LNCaP clone FGC (cell line): ENCODE measurements around the gene CDK2AP2.

Experiments
- DNase-seq: peaks from one replicate; pipeline ENCODE4 v3.0.0-alpha.2; 2011; ENCODE audit warnings: low read depth
- H3K4me3 ChIP-seq: 2 replicates; pipeline ENCODE4 v1.5.1; 2011; ENCODE audit warnings: mild to moderate bottlenecking, low read depth, low read length, control low read depth
- CTCF ChIP-seq: IDR thresholded peaks from 2 replicates; pipeline ENCODE4 v1.5.1; 2012; ENCODE audit warnings: mild to moderate bottlenecking; ENCODE audit not compliant: control insufficient read depth, insufficient read depth; ENCODE audit errors: extremely low read depth

Gene CDK2AP2

DNA sequence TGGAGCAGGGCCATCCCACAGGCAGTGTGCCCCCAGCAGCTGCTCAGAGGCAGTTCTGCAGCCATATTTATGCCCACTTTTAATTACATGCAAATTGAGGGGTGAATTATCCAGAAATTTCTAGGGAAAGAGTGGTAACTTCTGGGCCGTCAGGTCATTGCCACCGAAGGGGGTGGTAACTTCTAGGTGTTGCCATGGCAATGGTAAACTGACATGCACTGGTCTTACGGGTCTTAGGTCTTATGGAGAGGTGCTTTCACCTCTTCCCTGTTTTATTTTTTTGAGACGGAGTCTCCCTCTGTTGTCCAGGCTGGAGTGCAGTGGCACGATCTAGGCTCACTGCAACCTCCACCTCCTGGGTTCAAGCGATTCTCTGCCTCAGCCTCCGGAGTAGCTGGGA is 35.1 kb downstream of the CDK2AP2 start:
- H3K4me3 ChIP-seq = no peak overlapping the region
- no peak for DNase-seq
- TF ChIP-seq CTCF = no peak

DNA sequence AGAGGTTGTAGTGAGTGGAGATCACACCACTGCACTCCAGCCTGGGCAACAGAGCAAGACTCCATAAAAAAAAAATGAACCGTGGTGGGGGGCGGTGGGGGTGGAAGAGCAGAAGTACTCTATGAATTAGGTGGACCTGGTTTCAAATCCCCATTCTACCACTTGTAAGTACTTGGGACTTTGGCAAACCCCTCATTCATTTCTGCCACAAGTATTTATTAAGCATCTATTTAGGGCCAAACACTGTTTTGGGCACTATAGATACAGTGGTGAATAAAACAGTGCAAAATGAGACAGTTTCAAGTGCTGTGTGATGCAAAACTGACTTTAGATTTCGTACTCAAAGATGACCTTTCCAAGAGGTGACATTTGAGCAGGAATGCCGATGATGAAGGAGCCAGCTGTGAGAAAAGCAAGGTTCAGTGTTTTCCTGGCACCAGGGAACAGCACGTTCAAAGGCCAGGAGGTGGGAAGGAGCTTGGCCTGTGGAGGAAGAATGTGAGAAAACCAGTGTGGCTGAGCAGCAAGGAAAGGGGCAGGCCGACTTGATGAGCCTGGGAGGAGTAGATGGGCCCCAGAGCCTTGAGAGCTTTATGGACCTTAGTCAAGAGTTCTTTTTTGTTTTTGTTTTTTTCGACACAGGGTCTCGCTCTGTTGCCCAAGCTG is 37.5 kb downstream of the CDK2AP2 start:
- TF ChIP-seq CTCF = no peak
- no peak overlapping the region for H3K4me3 ChIP-seq
- DNase-seq = no peak

DNA sequence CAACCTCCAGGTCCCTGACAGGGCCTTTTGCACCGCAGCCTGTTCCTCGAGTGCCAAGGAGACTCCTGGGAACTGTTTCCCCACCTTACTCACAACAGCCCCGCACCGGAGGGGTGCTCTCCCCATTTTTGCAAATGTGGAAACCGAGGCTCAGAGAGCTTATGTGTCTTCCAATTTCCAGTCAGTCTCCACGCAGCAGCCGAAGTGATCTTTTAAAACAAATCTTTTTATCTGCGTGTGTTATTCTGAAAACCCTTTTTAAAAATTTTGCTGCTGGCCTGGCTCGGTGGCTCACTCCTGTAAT is 38.5 kb downstream of the CDK2AP2 start:
- no peak for TF ChIP-seq CTCF
- DNase-seq = no peak
- H3K4me3 ChIP-seq = peak overlapping the region; percentile 76

GRCh38 chr11:67468759-67469507 is 39.0 kb downstream of the CDK2AP2 start, which contains the start of gene TMEM134:
TSS of gene TMEM134 (minus strand) at chr11:67469251. CDS start at chr11:67469192, 59 bp downstream.
- peak; percentile 59 for TF ChIP-seq CTCF
- DNase-seq = peak; percentile 58
- H3K4me3 ChIP-seq = peak within 1 kb of the TSS; percentile 76

GRCh38 chr11:67468456-67468758 is 39.6 kb downstream of the CDK2AP2 start:
- no peak for TF ChIP-seq CTCF
- H3K4me3 ChIP-seq = peak overlapping the region; percentile 76
- DNase-seq = no peak

GRCh38 chr11:67468056-67468455 is 39.9 kb downstream of the CDK2AP2 start:
- no peak for TF ChIP-seq CTCF
- H3K4me3 ChIP-seq = peak overlapping the region; percentile 76
- peak; percentile 89 for DNase-seq
